HG03442 (cell line): ENCODE results near the gene ZNF425.
"Not testable (repeated sequence)": the region's sequence is repeated elsewhere in the genome, so short reads cannot be mapped to it uniquely, and the experiment has no call there.

Experiments
- ATAC-seq: cut with Tn5 transposase; IDR thresholded peaks from one replicate; pipeline ENCODE4 v1.9.1; 2021; ENCODE audit warnings: mild to moderate bottlenecking, moderate library complexity; ENCODE audit not compliant: unreplicated experiment

Gene ZNF425, protein sequence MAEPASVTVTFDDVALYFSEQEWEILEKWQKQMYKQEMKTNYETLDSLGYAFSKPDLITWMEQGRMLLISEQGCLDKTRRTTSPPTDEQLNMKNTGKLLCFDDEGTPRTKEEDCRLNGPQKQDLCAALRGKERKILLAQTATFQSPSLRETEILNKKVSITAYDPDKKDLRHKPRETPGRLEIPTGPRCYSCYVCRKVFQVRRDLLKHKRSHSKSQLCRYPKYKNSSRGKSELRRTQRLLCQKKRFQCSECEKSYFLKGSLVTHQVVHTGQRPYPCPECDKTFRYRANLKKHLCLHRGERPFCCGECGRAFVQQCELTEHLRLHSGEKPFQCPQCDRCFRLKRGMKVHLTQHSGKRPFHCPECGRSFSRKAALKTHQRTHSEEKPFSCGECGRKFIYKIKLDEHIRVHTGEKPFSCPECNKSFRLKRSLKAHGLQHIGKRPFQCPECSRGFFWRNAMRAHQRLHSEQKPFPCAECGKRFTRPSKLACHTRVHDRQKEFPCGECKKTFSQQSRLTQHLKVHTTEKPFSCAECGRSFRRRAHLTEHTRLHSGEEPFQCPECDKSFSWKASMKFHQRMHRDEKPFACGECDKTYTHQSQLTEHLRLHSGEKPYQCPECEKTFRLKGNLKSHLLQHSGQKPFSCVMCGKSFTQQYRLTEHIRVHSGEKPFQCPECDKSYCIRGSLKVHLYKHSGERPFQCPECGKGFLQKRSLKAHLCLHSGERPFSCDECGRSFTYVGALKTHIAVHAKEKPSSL

DNA sequence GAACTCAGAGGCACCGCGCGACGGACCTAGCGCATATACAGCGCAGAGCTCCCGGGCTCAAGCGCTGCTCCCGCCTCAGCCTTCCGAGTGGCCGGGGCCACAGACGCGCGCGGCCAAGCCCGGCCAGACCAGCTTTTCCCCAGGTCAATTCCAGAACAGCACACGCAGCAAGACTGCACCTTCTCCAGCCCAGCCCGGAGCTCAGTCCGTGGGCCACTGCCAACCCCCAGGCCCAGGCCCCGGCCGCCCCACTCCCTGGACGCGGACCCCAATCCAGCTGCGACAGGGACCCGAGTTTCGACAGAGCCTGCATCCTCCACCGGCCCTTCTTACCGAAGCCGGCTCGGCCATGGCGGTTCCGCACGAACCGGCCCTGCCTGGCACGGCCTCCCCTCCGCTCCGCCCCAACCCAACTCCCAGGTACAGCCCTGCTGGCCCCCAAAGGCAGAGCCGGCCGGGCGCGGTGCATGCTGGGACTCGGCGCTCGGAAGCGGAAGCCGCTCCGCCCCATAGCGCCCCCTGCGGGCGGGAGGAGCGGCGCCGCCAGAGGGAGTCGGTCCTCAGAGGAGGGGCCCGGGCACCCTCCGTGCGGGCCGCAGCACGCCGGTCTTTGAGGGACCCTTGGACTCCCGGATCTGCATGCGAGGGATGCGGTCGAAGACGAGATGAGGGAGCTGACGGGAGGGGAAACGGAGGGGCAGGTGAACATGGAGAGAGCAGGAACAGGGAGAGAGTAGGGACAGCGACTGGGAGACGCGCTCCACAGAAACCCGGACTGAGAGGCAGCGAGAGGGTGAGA, at the start of gene ZNF425:
ZNF425 (minus strand) TSS at position 462 of the 799 bp plus-strand sequence; CDS start at position 351, 111 bp downstream.
- ATAC-seq = peak; percentile 84

DNA sequence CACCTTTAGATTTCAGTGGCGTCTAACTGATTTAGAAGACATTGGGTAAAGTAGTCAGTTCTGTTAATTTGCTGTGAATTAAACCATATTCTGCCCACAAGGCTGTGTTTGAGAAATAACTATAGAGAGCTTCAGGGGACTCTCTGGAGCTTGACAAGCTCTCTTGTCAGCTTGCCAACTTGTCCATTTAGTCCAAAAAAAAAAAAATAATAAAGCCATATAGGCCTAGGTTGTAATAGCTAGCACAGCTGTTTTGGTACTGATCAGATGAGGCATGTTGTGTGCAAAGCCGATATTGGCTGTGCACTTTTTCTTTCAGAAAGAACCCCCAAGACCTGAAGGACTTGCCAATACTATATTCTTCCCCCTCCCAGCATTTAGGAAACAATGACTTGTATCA, 49.0 kb upstream of the ZNF425 start:
- no peak for ATAC-seq

DNA sequence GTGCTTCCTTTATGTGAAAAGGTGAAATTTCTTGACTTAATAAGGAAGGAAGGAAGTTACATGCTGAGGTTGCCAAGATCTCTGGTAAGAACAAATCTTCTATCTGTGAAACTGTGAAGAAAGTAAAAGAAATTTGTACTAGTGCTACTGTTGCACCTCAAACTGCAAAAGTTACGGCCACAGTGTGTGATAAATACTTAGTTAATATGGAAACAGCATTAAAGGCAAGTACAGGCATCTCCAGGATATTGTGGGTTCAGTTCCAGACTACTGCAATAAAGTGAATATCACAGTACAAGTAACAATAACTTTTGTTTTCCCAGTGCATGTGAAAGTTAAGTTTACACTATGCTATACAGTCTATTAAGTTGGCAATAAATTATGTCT, 46.4 kb upstream of the ZNF425 start:
- ATAC-seq = no peak

DNA sequence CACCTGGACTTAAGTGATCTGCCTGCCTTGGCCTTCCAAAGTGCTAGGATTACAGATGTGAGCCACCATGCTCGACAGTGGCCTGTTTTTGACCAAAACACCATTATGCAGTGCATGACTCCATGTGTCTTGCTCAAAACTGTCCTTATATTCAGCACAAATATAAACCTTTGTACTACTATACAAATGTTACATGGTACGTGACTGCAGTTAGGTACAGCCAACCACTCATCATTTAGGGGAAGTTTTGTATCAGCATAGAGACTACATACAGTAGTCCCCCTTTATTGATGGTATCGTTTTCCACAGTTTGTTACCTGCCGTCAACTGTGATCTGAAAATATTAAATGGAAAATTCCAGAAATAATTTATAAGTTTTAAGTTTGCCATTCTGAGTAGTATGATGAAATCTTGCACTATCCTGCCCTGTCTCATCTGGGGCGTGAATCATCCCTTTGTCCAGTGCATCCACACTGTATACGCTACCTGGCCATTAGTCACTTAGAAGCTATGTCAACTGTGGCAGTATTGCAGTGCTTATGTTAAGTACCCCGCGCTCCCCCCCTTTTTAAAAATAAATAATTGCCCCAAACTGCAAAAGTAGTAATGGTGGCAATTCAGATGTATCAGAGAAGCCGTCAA, 45.9 kb upstream of the ZNF425 start:
- ATAC-seq = no peak

DNA sequence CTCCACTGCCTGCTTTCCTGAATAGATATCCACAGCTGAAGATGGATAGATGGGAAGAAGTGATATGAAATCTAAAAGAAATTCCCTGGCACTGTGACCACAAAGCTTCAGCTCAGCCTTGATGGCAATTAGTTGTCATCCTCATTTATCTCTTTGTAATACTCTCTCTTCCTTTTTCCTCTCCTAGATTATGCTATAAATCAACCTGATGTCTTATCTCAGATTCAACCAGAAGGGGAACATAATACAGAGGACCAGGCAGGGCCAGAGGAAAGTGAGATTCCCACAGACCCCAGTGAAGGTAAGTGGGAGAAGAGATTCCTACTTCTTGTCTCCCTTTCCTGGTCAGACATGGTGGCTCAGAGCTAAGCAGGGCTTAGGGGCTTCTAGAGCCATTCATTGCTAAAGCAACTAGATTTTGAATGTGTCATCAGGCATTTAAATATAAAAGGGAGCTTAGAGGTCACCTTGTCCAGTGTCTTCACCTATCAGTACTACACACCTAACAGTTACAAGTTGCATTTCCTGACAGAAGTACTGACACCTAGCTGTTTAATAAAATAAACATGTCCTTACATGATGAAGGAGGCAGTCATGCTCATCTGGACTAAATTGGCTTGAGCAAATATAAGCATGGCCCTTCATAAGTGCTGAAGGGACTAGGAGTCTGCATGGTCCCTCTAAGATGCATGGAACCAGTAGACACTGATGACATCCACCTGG, 40.7 kb upstream of the ZNF425 start:
- ATAC-seq = no peak

DNA sequence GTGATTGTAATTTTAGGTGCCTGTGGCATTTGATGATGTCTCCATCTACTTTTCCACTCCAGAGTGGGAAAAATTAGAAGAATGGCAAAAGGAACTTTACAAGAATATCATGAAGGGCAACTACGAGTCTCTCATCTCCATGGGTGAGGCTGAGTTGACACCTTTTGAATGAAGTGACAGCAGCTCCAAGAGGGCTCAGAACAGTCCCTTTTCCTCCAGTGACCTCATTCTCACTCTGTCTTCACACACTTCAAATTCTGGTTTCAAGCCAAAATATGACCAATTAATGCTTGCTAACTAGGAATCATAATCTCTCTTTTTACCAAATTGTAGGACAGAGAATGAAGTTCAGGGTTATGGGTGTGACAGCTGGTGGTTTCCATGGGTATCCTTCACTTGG, 40.0 kb upstream of the ZNF425 start:
- no peak for ATAC-seq

DNA sequence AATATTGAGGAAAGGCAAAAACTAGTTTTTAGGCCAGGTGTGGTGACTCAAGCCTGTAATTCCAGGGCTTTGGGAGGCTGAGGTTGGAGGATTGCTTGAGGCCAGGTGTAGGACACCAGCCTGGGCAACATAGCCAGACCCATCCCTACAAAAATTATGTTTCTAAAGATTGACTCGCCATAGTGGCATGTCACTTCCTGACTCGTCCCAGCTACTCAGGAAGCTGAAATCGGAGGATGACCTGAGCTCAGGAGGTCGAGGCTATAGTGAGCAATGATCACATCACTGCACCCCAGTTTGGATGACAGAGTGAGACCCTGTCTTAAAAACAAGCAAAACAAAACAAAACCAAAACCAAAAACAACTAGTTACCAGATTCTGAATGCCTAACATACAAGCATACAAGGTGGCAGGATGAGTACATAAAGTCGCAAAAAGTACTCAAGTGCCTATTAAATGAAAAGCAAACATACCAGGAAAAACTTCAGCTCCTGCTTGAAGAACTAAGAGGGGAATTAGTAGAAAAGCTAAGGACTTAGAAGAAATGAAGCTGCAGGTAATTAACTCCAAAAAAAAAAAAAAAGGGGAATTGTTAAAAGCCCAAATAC, 35.2 kb upstream of the ZNF425 start:
- ATAC-seq = no peak

DNA sequence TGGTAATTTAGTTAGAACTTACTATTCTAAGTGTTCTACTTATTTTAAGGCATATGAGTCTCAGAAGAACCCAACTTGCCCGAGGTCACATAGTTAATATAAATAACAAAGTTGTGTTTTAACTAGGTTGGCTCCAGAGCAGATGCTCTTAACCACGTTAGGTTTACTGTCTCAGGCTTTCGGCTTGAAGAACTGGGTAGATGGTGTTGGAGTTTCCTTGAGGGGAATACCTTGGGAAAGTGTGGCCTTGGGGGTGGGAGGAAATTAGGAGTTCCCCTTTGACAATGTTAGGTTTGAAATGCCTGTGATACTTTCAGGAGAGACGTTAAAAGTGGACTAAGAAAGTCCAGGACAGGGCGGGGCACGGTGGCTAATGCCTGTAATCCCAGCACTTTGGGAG, 30.8 kb upstream of the ZNF425 start:
- ATAC-seq = no peak

DNA sequence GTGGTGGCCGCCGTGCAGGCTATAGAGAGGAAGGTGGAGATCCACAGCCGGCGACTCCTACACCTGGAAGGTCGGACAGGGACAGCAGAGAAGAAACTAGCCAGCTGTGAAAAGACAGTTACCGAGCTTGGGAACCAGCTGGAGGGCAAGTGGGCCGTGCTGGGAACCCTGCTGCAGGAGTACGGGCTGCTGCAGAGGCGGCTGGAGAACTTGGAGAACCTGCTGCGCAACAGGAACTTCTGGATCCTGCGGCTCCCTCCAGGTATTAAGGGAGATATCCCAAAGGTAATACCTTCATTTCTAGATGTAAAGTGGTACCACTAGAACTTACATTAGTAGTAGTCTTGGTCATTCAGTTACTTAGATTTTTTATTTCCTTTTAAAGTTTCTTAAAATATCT, 27.9 kb upstream of the ZNF425 start:
- no peak for ATAC-seq

DNA sequence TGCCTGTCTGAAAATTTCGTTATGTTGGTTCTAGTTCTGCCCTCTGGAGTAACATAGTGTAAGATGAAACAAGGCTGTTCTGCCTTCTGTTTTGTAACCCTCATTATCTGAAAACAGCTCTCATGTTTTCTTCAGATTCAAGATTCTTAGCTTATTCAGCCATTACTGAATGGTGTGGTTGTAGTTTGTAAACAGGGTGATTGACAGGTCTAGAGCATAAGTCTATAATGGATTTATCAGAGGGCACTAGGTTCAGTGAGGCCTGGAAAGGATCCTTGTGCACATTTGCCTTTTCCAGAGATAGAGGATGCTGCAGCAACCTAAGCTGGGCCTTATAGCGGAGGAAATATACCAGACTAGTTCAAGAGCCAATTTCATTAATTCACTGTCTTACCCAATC, 27.2 kb upstream of the ZNF425 start:
- no peak for ATAC-seq

DNA sequence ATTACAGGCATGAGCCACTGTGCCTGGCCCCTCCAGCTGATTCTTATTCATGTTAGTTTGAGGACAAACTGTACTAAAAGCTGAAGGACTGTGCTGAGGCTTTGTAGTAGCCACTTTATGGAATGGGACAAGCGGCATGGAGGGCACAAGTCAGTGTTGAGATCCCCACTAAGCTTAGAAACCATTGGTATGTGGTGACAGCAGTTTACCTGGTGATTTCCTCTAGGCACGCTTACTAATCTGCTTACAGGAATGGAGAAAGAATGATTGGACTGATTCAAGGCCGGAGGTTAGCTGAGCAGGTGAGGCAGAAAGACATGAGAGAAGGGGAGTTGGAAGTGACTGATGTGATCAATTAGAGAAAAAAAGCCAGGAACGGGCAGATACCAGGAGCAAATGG, 24.9 kb upstream of the ZNF425 start:
- ATAC-seq = no peak

DNA sequence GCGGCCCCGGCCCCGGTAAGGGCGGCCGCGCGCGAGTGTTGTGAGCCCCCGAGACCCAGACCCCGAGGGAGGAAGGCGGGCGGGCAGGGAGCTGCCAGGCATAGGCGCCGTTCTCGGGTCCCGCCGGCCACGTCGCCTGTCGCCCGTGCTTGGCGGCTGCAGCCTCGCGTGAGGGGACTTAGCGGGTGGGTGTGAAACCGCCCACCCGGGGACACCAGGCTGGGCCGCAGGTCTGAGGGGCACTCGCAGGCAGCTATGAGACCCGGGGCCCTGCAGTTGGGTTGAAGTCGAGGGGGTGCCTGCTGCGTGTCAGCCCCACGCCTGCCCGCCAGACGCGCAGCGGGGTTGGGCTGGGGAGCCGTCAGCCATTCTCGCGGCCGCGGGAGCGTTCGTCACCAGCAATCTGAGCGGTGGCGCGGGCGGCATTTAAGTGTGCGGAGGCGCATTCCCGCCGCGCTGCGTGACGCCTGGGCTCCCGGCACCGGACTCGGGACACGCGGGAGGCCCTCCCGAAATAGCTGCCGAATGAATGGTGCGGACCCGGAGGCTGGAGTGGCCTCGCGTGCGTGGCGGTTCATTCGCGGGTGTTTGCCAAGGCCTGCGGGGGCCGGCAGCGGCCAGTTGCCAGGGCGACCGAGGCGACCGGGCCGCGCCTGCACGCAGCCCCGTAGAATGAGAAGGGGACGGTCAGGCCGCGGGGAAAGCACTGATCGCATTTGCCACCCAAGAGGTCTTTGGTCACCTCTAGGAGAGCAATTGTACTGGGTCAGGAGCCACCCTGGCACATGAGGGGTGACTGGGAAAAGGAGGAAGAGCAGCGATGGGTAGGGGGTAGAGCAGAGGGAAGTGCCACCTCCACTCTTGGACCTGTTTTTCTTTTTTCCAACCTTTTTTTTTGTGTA, 21.9 kb upstream of the ZNF425 start:
- peak; percentile 29 for ATAC-seq

DNA sequence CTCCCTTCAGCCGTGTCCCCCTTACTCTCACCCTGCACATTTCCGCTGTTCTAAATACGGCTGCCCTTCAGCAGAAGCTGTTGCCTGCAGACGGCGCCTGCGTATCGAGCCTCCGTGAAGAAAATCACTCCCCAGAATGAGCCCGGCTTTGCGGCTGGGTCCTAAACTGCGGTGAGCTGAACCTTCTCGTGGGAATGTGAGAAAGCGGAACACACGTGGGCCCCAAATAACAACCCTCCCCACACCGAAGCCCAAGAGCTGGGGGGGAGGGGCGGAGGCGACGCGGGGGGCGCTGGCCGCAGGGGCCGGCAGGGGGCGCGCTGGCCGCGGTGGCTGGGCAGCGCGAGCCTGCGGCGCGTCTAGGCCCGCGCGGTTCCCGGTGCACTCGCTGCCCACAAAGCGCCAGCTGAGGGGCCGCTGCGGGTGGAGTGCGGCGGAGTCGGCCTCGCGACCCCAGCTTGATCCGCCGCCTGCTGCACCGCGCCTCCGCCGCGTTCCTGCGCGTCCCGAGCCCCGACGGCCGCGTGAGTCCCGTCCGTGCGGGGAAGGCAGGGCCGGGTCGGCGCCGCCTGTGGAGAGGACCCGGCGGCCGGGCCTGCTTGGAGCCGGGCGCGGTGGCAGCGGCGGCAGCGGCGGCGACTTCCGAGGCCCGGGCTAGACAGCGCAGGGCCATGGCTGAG, 21.1 kb upstream of the ZNF425 start, which contains the start of gene ZNF398:
ZNF398 (plus strand) TSS at position 382 of the 680 bp plus-strand sequence; CDS start at position 672, 290 bp downstream.
- peak; percentile 71 for ATAC-seq

DNA sequence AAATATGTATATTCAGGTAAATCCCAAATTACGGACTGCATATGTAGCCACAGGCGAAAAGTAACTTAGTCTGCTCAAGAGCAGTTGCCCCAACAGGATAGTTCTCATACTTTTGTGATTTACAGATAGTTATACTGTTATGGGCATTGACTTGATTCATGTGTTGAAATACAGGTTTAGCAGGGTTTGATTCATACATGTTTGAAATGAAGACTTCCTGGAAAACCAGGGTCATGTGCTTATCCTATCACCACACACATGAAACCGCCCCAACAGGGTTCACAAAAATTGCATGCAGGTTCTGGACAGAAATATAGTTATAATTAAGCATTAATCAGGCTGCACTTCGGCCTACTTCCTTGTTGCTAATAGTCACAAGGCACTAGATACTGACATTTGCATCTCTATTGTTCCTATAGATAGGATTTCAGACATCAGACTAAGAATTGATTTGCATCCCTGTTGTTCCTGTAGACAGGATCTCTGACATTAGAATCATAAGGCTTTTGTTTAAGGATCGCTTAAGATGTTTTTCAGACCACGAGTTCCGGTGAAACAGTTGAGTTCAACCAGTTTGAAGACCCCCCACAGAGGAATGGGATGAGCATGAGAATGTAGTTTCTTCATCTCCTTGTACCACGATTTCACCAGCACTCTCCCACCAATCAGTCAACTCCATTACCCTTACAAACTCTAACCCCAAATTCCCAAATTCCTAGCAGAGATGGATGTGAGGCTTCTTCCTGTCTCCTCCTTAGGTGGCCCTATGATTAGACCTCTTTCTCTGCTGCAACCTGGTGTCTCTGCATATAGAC, 19.1 kb upstream of the ZNF425 start:
- no peak for ATAC-seq

DNA sequence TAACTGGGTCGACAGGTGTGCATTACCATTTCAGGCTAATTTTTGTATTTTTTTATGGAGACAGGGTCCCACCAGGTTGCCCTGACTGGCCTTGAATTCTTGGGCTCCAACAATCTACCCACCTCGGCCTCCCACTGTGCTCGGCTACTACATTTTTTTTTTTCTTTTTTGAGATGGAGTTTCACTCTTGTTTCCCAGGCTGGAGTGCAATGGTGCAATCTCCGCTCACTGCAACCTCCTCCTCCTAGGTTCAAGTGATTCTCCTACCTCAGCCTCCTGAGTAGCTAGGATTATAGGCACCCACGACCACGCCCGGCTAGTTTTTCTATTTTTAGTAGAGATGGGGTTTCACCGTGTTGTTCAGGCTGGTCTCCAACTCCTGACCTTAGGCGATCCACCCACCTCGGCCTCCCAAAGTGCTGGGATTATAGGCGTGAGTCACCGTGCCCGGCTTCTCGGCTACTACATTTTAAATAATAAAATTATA, 18.4 kb upstream of the ZNF425 start:
- ATAC-seq = not testable (repeated sequence)

DNA sequence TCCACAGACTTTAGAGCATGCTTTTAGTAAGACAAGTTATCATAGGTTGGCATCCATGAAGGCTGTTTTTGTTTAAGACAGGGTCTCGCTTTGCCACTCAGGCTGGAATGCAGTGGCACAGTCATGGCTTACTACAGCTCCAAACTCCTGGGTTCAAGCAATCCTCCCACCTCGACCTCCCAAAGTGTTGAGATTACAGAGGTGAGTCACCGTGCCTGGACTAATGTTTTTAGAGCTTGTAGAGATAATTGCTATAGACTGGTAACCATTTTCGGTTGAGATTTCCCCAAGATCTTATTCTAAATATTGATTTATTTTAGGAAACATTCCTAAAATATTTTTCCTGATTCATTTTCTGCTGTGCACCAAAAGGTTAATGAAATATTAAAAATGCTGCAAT, 15.8 kb upstream of the ZNF425 start:
- ATAC-seq = no peak

DNA sequence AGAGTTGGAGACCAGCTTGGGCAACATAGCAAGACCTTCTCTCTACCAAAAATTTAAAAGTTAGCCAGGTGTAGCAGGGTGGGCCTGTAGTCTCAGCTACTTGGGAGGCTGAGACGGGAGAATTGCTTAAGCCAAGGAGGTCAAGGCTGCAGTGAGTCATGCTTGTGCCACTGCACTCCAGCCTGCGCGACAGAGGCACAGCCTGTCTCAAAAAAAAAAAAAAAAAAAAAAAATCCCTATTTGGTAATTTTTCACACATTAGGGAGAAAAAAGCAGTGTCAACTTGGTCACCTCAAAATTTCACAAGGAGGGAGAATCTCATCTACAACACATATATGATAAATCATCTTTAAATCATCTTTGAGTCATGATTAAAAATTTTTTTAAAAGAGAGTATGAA, 14.7 kb upstream of the ZNF425 start:
- no peak for ATAC-seq
